GM21515 (cell line): ENCODE results near the gene COL9A1.
A peak's percentile ranks its signal among the peaks of the same experiment; 100 is the strongest.
"Not testable (repeated sequence)": the region's sequence is repeated elsewhere in the genome, so short reads cannot be mapped to it uniquely, and the experiment has no call there.

Source experiments
- ATAC-seq: cut with Tn5 transposase; IDR thresholded peaks from one replicate; pipeline ENCODE4 v1.9.1; 2021; ENCODE audit not compliant: unreplicated experiment

The COL9A1 gene

GRCh38 chr6:70303034-70303525, at the start of gene COL9A1:
Gene COL9A1 (minus strand): TSS chr6:70303084. CDS start chr6:70302924, 160 bp downstream.
- ATAC-seq, result no peak

GRCh38 chr6:70351461-70351860, 48.6 kb upstream of the COL9A1 start:
- ATAC-seq, result no peak

- no peak for ATAC-seq
Observed at GRCh38 chr6:70345619-70346018, 42.7 kb upstream of the COL9A1 start.

GRCh38 chr6:70343313-70343712, 40.4 kb upstream of the COL9A1 start:
- no peak for ATAC-seq

- not testable (repeated sequence) for ATAC-seq
Observed at GRCh38 chr6:70339810-70340209, 36.9 kb upstream of the COL9A1 start.

GRCh38 chr6:70338775-70339174, 35.9 kb upstream of the COL9A1 start:
- ATAC-seq, result no peak

- no peak for ATAC-seq
Observed at GRCh38 chr6:70337743-70338105, 34.8 kb upstream of the COL9A1 start.

- ATAC-seq, result no peak
Observed at GRCh38 chr6:70336996-70337742, 34.3 kb upstream of the COL9A1 start.

GRCh38 chr6:70327036-70327435, 24.2 kb upstream of the COL9A1 start:
- ATAC-seq, result no peak

GRCh38 chr6:70325009-70325408, 22.1 kb upstream of the COL9A1 start:
- no peak for ATAC-seq

GRCh38 chr6:70317799-70318198, 14.9 kb upstream of the COL9A1 start:
- not testable (repeated sequence) for ATAC-seq

GRCh38 chr6:70315079-70315751, 12.3 kb upstream of the COL9A1 start:
- peak; percentile 70 for ATAC-seq

GRCh38 chr6:70314296-70314695, 11.4 kb upstream of the COL9A1 start:
- ATAC-seq, result no peak

- no peak for ATAC-seq
Observed at GRCh38 chr6:70312165-70312745, 9.4 kb upstream of the COL9A1 start.

GRCh38 chr6:70310063-70310694, 7.3 kb upstream of the COL9A1 start:
- no peak for ATAC-seq

GRCh38 chr6:70309243-70309642, 6.4 kb upstream of the COL9A1 start:
- no peak for ATAC-seq

- not testable (repeated sequence) for ATAC-seq
Observed at GRCh38 chr6:70308142-70308541, 5.3 kb upstream of the COL9A1 start.

GRCh38 chr6:70307008-70307407, 4.1 kb upstream of the COL9A1 start:
- ATAC-seq, result no peak

- ATAC-seq, result no peak
Observed at GRCh38 chr6:70304616-70305015, 1.7 kb upstream of the COL9A1 start.

- ATAC-seq, result no peak
Observed at GRCh38 chr6:70299456-70299855, 3.4 kb downstream of the COL9A1 start.

- no peak for ATAC-seq
Observed at GRCh38 chr6:70298068-70298467, 4.8 kb downstream of the COL9A1 start.

- ATAC-seq, result no peak
Observed at GRCh38 chr6:70292193-70292592, 10.7 kb downstream of the COL9A1 start.
